ENCODE data around the gene CNBD2.
"Not testable (repeated sequence)": the region's sequence is repeated elsewhere in the genome, so short reads cannot be mapped to it uniquely, and the experiment has no call there.

The CNBD2 gene

GRCh38 chr20:36015806-36016403 lies 47.5 kb downstream of the CNBD2 start:
- no peak for DNase-seq
- H3K4me3 ChIP-seq (ENCODE audit: insufficient read depth, low read depth, low read length, poor library complexity, severe bottlenecking), result no peak overlapping the region
- no peaks in the 10 kb centered on the region for H3K27me3 ChIP-seq (replicated peaks; ENCODE audit: control insufficient read depth, insufficient read depth, low read length, poor library complexity, severe bottlenecking)
- no peaks in the 10 kb centered on the region for H3K36me3 ChIP-seq (ENCODE audit: control insufficient read depth, insufficient read depth, low read length)
- no peaks in the 10 kb centered on the region for H3K4me1 ChIP-seq (ENCODE audit: control insufficient read depth, insufficient read depth, low read length, poor library complexity, severe bottlenecking)
- no peak overlapping the region for H3K27ac ChIP-seq (ENCODE audit: insufficient read depth, low read length, poor library complexity, severe bottlenecking)
- H3K9me3 ChIP-seq (ENCODE audit: control insufficient read depth, low read length), result no peaks in the 10 kb centered on the region

- no peaks in the 10 kb centered on the region for H3K4me1 ChIP-seq (ENCODE audit: control insufficient read depth, insufficient read depth, low read length, poor library complexity, severe bottlenecking)
- H3K9me3 ChIP-seq (ENCODE audit: control insufficient read depth, low read length), result no peaks in the 10 kb centered on the region
- H3K36me3 ChIP-seq (ENCODE audit: control insufficient read depth, insufficient read depth, low read length), result no peaks in the 10 kb centered on the region
- DNase-seq, result no peak
- H3K27ac ChIP-seq (ENCODE audit: insufficient read depth, low read length, poor library complexity, severe bottlenecking), result no peak overlapping the region
- H3K27me3 ChIP-seq (replicated peaks; ENCODE audit: control insufficient read depth, insufficient read depth, low read length, poor library complexity, severe bottlenecking), result no peaks in the 10 kb centered on the region
- H3K4me3 ChIP-seq (ENCODE audit: insufficient read depth, low read depth, low read length, poor library complexity, severe bottlenecking), result no peak overlapping the region
These were observed 48.9 kb downstream of the CNBD2 start for GRCh38 chr20:36017048-36017951.

- H3K9me3 ChIP-seq (ENCODE audit: control insufficient read depth, low read length), result no peaks in the 10 kb centered on the region
- no peaks in the 10 kb centered on the region for H3K27me3 ChIP-seq (replicated peaks; ENCODE audit: control insufficient read depth, insufficient read depth, low read length, poor library complexity, severe bottlenecking)
- H3K4me3 ChIP-seq (ENCODE audit: insufficient read depth, low read depth, low read length, poor library complexity, severe bottlenecking), result no peak overlapping the region
- no peak for DNase-seq
- no peaks in the 10 kb centered on the region for H3K36me3 ChIP-seq (ENCODE audit: control insufficient read depth, insufficient read depth, low read length)
- no peak overlapping the region for H3K27ac ChIP-seq (ENCODE audit: insufficient read depth, low read length, poor library complexity, severe bottlenecking)
- H3K4me1 ChIP-seq (ENCODE audit: control insufficient read depth, insufficient read depth, low read length, poor library complexity, severe bottlenecking), result no peaks in the 10 kb centered on the region
These were observed 50.0 kb downstream of the CNBD2 start for GRCh38 chr20:36018208-36018988.

- not testable (repeated sequence) for H3K36me3 ChIP-seq (ENCODE audit: control insufficient read depth, insufficient read depth, low read length); H3K27ac ChIP-seq (ENCODE audit: insufficient read depth, low read length, poor library complexity, severe bottlenecking); DNase-seq; H3K9me3 ChIP-seq (ENCODE audit: control insufficient read depth, low read length); H3K27me3 ChIP-seq (replicated peaks; ENCODE audit: control insufficient read depth, insufficient read depth, low read length, poor library complexity, severe bottlenecking); H3K4me3 ChIP-seq (ENCODE audit: insufficient read depth, low read depth, low read length, poor library complexity, severe bottlenecking); H3K4me1 ChIP-seq (ENCODE audit: control insufficient read depth, insufficient read depth, low read length, poor library complexity, severe bottlenecking)
These were observed 57.7 kb downstream of the CNBD2 start for GRCh38 chr20:36026131-36026530.

GRCh38 chr20:36028106-36028808 lies 59.9 kb downstream of the CNBD2 start:
- Histone ChIP-seq H3K4me3 (ENCODE audit: insufficient read depth, low read depth, low read length, poor library complexity, severe bottlenecking) (no peak overlapping the region), H3K27ac (ENCODE audit: insufficient read depth, low read length, poor library complexity, severe bottlenecking) (no peak overlapping the region), H3K36me3 (ENCODE audit: control insufficient read depth, insufficient read depth, low read length) (no peaks in the 10 kb centered on the region), H3K9me3 (ENCODE audit: control insufficient read depth, low read length) (no peaks in the 10 kb centered on the region), H3K27me3 (replicated peaks; ENCODE audit: control insufficient read depth, insufficient read depth, low read length, poor library complexity, severe bottlenecking) (no peaks in the 10 kb centered on the region), H3K4me1 (ENCODE audit: control insufficient read depth, insufficient read depth, low read length, poor library complexity, severe bottlenecking) (no peaks in the 10 kb centered on the region)
- DNase-seq, result no peak

GRCh38 chr20:36030149-36030548 lies 61.8 kb downstream of the CNBD2 start:
- no peak for DNase-seq
- Histone ChIP-seq H3K9me3 (ENCODE audit: control insufficient read depth, low read length) (no peaks in the 10 kb centered on the region), H3K27me3 (replicated peaks; ENCODE audit: control insufficient read depth, insufficient read depth, low read length, poor library complexity, severe bottlenecking) (no peaks in the 10 kb centered on the region), H3K4me1 (ENCODE audit: control insufficient read depth, insufficient read depth, low read length, poor library complexity, severe bottlenecking) (no peaks in the 10 kb centered on the region), H3K4me3 (ENCODE audit: insufficient read depth, low read depth, low read length, poor library complexity, severe bottlenecking) (no peak overlapping the region), H3K27ac (ENCODE audit: insufficient read depth, low read length, poor library complexity, severe bottlenecking) (no peak overlapping the region), H3K36me3 (ENCODE audit: control insufficient read depth, insufficient read depth, low read length) (no peaks in the 10 kb centered on the region)

- Histone ChIP-seq H3K27me3 (replicated peaks; ENCODE audit: control insufficient read depth, insufficient read depth, low read length, poor library complexity, severe bottlenecking) (no peaks in the 10 kb centered on the region), H3K36me3 (ENCODE audit: control insufficient read depth, insufficient read depth, low read length) (no peaks in the 10 kb centered on the region), H3K27ac (ENCODE audit: insufficient read depth, low read length, poor library complexity, severe bottlenecking) (no peak overlapping the region), H3K4me3 (ENCODE audit: insufficient read depth, low read depth, low read length, poor library complexity, severe bottlenecking) (no peak overlapping the region), H3K9me3 (ENCODE audit: control insufficient read depth, low read length) (no peaks in the 10 kb centered on the region), H3K4me1 (ENCODE audit: control insufficient read depth, insufficient read depth, low read length, poor library complexity, severe bottlenecking) (no peaks in the 10 kb centered on the region)
- no peak for DNase-seq
These were observed 63.4 kb downstream of the CNBD2 start for GRCh38 chr20:36031806-36032205.

- no peak for DNase-seq
- H3K27me3 ChIP-seq (replicated peaks; ENCODE audit: control insufficient read depth, insufficient read depth, low read length, poor library complexity, severe bottlenecking), result no peaks in the 10 kb centered on the region
- H3K4me1 ChIP-seq (ENCODE audit: control insufficient read depth, insufficient read depth, low read length, poor library complexity, severe bottlenecking), result no peaks in the 10 kb centered on the region
- no peak overlapping the region for H3K27ac ChIP-seq (ENCODE audit: insufficient read depth, low read length, poor library complexity, severe bottlenecking)
- no peaks in the 10 kb centered on the region for H3K9me3 ChIP-seq (ENCODE audit: control insufficient read depth, low read length)
- H3K36me3 ChIP-seq (ENCODE audit: control insufficient read depth, insufficient read depth, low read length), result no peaks in the 10 kb centered on the region
- no peak overlapping the region for H3K4me3 ChIP-seq (ENCODE audit: insufficient read depth, low read depth, low read length, poor library complexity, severe bottlenecking)
These were observed 66.5 kb downstream of the CNBD2 start for GRCh38 chr20:36034875-36035274.

- Histone ChIP-seq H3K36me3 (ENCODE audit: control insufficient read depth, insufficient read depth, low read length) (no peaks in the 10 kb centered on the region), H3K27ac (ENCODE audit: insufficient read depth, low read length, poor library complexity, severe bottlenecking) (no peak overlapping the region), H3K4me3 (ENCODE audit: insufficient read depth, low read depth, low read length, poor library complexity, severe bottlenecking) (no peak overlapping the region), H3K27me3 (replicated peaks; ENCODE audit: control insufficient read depth, insufficient read depth, low read length, poor library complexity, severe bottlenecking) (no peaks in the 10 kb centered on the region), H3K4me1 (ENCODE audit: control insufficient read depth, insufficient read depth, low read length, poor library complexity, severe bottlenecking) (no peaks in the 10 kb centered on the region), H3K9me3 (ENCODE audit: control insufficient read depth, low read length) (no peaks in the 10 kb centered on the region)
- DNase-seq, result no peak
These were observed 67.4 kb downstream of the CNBD2 start for GRCh38 chr20:36035745-36036144.

All from effector memory CD4-positive, alpha-beta T cell (primary cell).